Panc1 (cell line): ENCODE measurements around the gene CYTL1. TPM values are rescaled to one million over a fixed set of nuclear protein-coding genes. Genes with fewer than 3 reads are reported as not detected.

ENCODE experiments used
- ATAC-seq: fragments of 200-7000 bp; cut with Tn5 transposase; 2 replicates; pipeline ENCODE4 v1.9.1; 2020; ENCODE audit warnings: mild to moderate bottlenecking, moderate library complexity
- BruUV-seq: library from RNA; stranded (reverse); fragments of 400-500 nt; replicated peaks from 2 replicates; lab custom pipeline; 2021; lab: Mats Ljungman, UMichigan
- CTCF ChIA-PET: fragments of 300-600 bp; sonication (Branson Sonifier 250); formaldehyde crosslinking; loops from one replicate; lab custom pipeline; 2022; ENCODE audit warnings: antibody characterized with exemption; lab: Charles Lee
- POLR2A ChIA-PET: fragments of 300-600 bp; sonication (Branson Sonifier 250); formaldehyde crosslinking; loops from one replicate; lab custom pipeline; 2022; ENCODE audit warnings: antibody characterized with exemption; lab: Charles Lee
- DNase-seq: peaks from one replicate; pipeline ENCODE4 v3.0.0-alpha.2; 2010; ENCODE audit warnings: low read depth, low spot score
- H3K27ac ChIP-seq: 2 replicates; pipeline ENCODE4 v1.5.1; 2011; ENCODE audit warnings: mild to moderate bottlenecking, low read length, inconsistent platforms
- H3K27me3 ChIP-seq: fragments of 200-500 bp; sonication (Bioruptor generic); 2 replicates; pipeline ENCODE4 v1.6.0; 2014; ENCODE audit warnings: low read length, inconsistent platforms; ENCODE audit not compliant: control insufficient read depth, insufficient read depth
- H3K36me3 ChIP-seq: fragments of 200-500 bp; sonication (Bioruptor generic); 2 replicates; pipeline ENCODE4 v1.5.1; 2014; ENCODE audit warnings: inconsistent platforms, mild to moderate bottlenecking, low read length, moderate library complexity; ENCODE audit not compliant: control insufficient read depth, insufficient read depth
- H3K4me1 ChIP-seq: 2 replicates; pipeline ENCODE4 v1.5.1; 2011; ENCODE audit warnings: inconsistent platforms, mild to moderate bottlenecking, low read length, moderate library complexity; ENCODE audit not compliant: control insufficient read depth, insufficient read depth
- H3K4me3 ChIP-seq, 2 experiments: 2 replicates each; pipeline ENCODE4 v1.5.1; 2011 to 2012; ENCODE audit warnings: low read depth in 2 of 2, low read length in 2 of 2, mild to moderate bottlenecking in 2 of 2, inconsistent platforms in 1 of 2, moderate library complexity in 1 of 2
- H3K9me3 ChIP-seq: fragments of 200-500 bp; sonication (Bioruptor generic); 2 replicates; pipeline ENCODE4 v1.5.1; 2014; ENCODE audit warnings: low read depth, mild to moderate bottlenecking, inconsistent platforms, low read length, moderate library complexity; ENCODE audit not compliant: control insufficient read depth, insufficient read depth
- POLR2AphosphoS5 ChIP-seq: IDR thresholded peaks from 2 replicates; pipeline ENCODE4 v1.6.1; 2012; ENCODE audit warnings: mild to moderate bottlenecking, low read depth, low read length, moderate library complexity
- SIN3A ChIP-seq: IDR thresholded peaks from 2 replicates; pipeline ENCODE4 v1.6.1; 2012; ENCODE audit warnings: low read depth, mild to moderate bottlenecking, low read length, moderate library complexity, borderline replicate concordance; ENCODE audit not compliant: insufficient read depth
- TCF7L2 ChIP-seq: IDR thresholded peaks from 2 replicates; pipeline ENCODE4 v1.6.1; 2011; ENCODE audit warnings: mild to moderate bottlenecking, low read depth, low read length, inconsistent platforms
- in situ Hi-C: cut with HindIII; loops from 2 replicates; pipeline ENCODE4 v1.10.0; 2016; ENCODE audit warnings: low sequenced_read_pairs, low pct_unique_long_range_greater_than_20kb
- intact Hi-C: fragments of 100-400 bp; cut with micrococcal nuclease; formaldehyde crosslinking; loops from one replicate; pipeline ENCODE4 v1.10.0; 2022; ENCODE audit not compliant: unreplicated experiment
- total RNA-seq: library from RNA; stranded (reverse); gene quantifications from one replicate; pipeline ENCODE4 v1.2.1, GENCODE V29; 2021; ENCODE audit not compliant: unreplicated experiment
- TF ChIP-seq, protein P1 (sequence below): fragments of 450-650 bp; IDR thresholded peaks from 2 replicates; pipeline ENCODE4 v1.5.1; 2017; ENCODE audit warnings: mild to moderate bottlenecking
- TF ChIP-seq, protein P2 (sequence below), 2 experiments: IDR thresholded peaks; 2 replicates each; pipeline ENCODE4 v1.6.1; 2011 to 2012; ENCODE audit warnings: low read depth in 2 of 2, control low read depth in 1 of 2, low read length in 1 of 2, mild to moderate bottlenecking in 1 of 2, moderate library complexity in 1 of 2; ENCODE audit not compliant: insufficient read depth in 1 of 2

Gene CYTL1
- total RNA-seq, 1 experiment from 2014 or later, result not detected

DNA sequence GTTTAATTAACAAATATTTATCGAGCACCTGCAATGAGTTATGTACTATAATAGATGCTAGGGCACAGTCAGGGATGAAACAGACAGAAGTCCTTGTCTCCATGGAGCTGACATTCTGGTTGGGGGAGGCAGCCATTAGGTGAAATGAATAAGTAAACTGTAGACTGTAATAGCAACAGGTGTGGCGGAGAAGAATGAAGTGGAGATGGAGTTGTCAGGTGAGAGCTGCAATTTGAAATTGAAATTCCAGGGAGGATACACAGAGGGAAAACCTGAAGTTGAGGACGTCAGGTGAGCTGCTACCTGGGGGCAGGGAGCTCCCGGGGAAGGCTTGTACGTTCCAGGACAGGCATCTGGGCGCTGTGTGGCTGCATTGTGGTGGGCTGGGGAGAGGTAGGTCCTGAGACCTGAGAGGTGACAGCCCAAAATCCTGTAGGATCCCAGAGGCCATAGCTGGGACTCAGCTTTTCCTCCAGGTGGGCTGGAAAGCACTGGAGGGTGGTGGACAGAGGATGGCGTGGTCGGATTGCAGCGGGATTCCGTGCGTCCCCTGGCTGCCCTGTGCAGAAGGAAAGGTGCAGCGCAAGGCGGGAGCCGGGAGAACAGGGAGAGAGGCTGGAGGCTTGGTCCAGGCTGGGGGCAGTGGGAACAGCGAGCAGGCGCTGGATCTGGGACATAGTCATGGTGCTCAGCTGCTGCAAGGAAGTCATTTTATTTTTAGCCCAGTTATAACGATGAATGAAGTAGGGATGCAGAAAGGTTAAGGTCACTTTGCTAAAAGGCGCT, 24.8 kb downstream of the CYTL1 start:
- H3K27ac ChIP-seq, result no peak overlapping the region
- BruUV-seq, result no TSS peak
- no peaks in the 10 kb centered on the region for H3K27me3 ChIP-seq
- CTCF ChIA-PET, result no interaction called here
- TF ChIP-seq POLR2AphosphoS5, result no peak
- TF ChIP-seq, protein P1, sequence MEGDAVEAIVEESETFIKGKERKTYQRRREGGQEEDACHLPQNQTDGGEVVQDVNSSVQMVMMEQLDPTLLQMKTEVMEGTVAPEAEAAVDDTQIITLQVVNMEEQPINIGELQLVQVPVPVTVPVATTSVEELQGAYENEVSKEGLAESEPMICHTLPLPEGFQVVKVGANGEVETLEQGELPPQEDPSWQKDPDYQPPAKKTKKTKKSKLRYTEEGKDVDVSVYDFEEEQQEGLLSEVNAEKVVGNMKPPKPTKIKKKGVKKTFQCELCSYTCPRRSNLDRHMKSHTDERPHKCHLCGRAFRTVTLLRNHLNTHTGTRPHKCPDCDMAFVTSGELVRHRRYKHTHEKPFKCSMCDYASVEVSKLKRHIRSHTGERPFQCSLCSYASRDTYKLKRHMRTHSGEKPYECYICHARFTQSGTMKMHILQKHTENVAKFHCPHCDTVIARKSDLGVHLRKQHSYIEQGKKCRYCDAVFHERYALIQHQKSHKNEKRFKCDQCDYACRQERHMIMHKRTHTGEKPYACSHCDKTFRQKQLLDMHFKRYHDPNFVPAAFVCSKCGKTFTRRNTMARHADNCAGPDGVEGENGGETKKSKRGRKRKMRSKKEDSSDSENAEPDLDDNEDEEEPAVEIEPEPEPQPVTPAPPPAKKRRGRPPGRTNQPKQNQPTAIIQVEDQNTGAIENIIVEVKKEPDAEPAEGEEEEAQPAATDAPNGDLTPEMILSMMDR, result no peak
- no peak for TF ChIP-seq SIN3A
- TF ChIP-seq TCF7L2, result no peak
- TF ChIP-seq, protein P2, sequence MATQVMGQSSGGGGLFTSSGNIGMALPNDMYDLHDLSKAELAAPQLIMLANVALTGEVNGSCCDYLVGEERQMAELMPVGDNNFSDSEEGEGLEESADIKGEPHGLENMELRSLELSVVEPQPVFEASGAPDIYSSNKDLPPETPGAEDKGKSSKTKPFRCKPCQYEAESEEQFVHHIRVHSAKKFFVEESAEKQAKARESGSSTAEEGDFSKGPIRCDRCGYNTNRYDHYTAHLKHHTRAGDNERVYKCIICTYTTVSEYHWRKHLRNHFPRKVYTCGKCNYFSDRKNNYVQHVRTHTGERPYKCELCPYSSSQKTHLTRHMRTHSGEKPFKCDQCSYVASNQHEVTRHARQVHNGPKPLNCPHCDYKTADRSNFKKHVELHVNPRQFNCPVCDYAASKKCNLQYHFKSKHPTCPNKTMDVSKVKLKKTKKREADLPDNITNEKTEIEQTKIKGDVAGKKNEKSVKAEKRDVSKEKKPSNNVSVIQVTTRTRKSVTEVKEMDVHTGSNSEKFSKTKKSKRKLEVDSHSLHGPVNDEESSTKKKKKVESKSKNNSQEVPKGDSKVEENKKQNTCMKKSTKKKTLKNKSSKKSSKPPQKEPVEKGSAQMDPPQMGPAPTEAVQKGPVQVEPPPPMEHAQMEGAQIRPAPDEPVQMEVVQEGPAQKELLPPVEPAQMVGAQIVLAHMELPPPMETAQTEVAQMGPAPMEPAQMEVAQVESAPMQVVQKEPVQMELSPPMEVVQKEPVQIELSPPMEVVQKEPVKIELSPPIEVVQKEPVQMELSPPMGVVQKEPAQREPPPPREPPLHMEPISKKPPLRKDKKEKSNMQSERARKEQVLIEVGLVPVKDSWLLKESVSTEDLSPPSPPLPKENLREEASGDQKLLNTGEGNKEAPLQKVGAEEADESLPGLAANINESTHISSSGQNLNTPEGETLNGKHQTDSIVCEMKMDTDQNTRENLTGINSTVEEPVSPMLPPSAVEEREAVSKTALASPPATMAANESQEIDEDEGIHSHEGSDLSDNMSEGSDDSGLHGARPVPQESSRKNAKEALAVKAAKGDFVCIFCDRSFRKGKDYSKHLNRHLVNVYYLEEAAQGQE (IDR thresholded peaks at IDR 0.05; ENCODE audit: insufficient read depth in 1 of 2, low read depth in 2 of 2, low read length in 1 of 2), result no peak
- no peaks in the 10 kb centered on the region for H3K9me3 ChIP-seq
- peaks cover 17% of the 10 kb centered on the region for H3K4me1 ChIP-seq
- in situ Hi-C loops, result no loop called here
- H3K36me3 ChIP-seq, result no peaks in the 10 kb centered on the region
- POLR2A ChIA-PET, result interaction anchor here (0.6 kb wide), 1 partner anchor 60 kb away, joined by 4 read pairs; no protein-coding TSS in a partner anchor
- H3K4me3 ChIP-seq, result no peak overlapping the region
- ATAC-seq, result peak; percentile 41; the same call in 1 of the 2 replicates
- intact Hi-C loops, result loop anchor here (10.0 kb wide), 1 partner anchor 150 kb away; no protein-coding TSS in a partner anchor
- DNase-seq, result no peak

DNA sequence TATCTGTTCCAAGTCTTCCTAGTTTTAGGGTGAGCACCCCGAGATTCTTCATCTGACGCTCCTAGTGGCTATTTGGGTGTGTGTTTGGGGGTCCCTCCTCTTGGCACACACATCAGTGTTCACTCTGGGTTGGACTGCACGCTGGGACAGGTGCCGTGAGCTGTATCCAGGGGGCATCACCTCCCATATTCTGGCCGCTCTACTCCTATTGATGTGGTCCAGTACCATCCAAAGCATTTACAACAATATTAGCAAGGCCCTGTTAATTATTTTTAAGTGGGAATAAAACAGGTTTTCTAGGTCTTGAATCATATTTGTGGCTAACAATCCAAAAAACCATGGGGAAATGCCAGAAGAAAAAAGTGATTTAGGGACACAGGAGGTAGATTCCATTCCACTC, 26.4 kb downstream of the CYTL1 start:
- TF ChIP-seq POLR2AphosphoS5 (no peak), TCF7L2 (no peak), SIN3A (no peak)
- TF ChIP-seq, protein P1, result no peak
- TF ChIP-seq, protein P2 (IDR thresholded peaks at IDR 0.05; ENCODE audit: insufficient read depth in 1 of 2, low read depth in 2 of 2, low read length in 1 of 2), result no peak
- Histone ChIP-seq H3K9me3 (no peaks in the 10 kb centered on the region), H3K4me1 (peaks cover 17% of the 10 kb centered on the region), H3K36me3 (no peaks in the 10 kb centered on the region), H3K27me3 (no peaks in the 10 kb centered on the region), H3K4me3 (no peak overlapping the region), H3K27ac (no peak overlapping the region)
- no TSS peak for BruUV-seq
- intact Hi-C loops, result loop anchor here (10.0 kb wide), 1 partner anchor 152 kb away; no protein-coding TSS in a partner anchor
- in situ Hi-C loops, result no loop called here
- ChIA-PET POLR2A (interaction anchor here (0.6 to 0.7 kb wide), 2 partner anchors 697 to 1080 kb away, joined by 3 read pairs; no protein-coding TSS in a partner anchor), CTCF (no interaction called here)
- DNase-seq (no peak), ATAC-seq (no peak)
